ENCODE results near the gene SYNDIG1. TPM values are rescaled to one million over a fixed set of nuclear protein-coding genes. Genes with fewer than 3 reads are reported as not detected.

SYNDIG1 gene
- total RNA-seq, 2 donors from 2014 or later, result not detected

DNA sequence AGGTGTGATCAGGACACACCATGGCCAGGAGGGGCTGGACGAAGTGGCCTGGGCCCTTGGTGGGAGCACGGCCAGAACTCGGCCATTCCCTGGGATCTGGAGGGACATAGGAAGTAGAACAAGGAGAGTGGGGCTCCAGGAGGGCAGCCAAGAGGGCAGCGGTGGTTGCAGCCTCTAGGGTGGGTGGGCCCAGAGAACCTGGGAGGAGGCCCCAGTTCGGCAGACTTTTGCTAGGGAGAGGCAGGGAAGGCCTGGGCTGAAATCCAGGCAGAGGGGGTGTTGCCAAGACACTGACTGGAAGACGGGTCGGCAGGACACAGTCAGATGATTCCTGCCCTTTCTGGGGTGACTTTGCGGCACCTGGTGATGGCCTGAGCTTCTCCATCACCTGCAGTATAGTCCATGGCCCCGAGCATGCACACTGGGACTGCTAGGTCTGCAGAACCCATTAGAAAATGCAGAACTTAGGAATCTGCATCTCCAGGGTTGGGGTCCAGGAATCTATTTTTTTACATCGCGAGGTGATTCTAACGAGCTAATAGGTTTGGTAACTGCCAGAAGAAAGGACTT is 224.8 kb downstream of the SYNDIG1 start:
- Mint-ChIP-seq H3K9me3 (no peaks in the 10 kb centered on the region), H3K4me1 (no peaks in the 10 kb centered on the region), H3K27ac (no peak overlapping the region)

DNA sequence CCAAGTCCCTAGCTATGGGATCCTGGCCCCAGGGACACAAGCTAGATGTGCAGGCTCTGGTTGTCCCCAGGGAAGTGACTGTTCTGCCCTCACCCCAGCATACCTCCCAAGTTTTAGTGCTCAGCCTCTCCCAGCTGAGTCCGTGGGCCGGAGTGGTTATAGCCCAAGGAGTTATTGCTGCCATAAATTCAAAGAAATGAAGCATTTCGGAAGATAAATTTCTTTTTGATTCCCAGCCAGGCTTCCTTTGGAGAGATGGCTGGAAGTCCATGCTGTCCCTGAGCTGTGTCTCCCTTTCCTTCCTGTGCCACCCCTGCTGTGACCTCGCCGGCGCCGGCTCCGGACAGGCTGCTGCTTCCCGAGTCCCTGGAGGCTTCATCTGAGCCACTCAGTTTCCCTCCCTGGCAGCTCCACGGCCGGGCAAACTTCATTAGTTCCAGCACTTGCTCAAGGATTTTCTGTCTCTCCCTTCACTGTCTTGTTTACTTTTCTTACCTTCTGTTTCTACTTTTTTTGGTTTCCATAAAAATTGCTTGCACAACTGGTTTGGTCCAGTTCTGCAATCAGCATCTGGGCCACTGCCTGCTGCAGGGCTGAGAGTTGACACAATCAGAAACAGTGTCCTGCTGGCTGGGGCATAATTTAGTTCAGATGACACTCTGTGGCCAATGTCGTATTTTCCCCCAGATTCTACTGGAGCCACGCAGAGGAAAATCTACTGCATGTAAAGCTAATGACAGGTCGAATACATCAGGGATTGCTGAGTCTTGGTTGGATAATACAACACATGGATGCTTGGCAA is 225.5 kb downstream of the SYNDIG1 start:
- peaks cover 10% of the 10 kb centered on the region for H3K27me3 Mint-ChIP-seq
- no peak overlapping the region for H3K4me3 Mint-ChIP-seq
- H3K27ac Mint-ChIP-seq, result no peak overlapping the region
- no peak for ATAC-seq (replicated peaks)
- H3K4me1 Mint-ChIP-seq, result no peaks in the 10 kb centered on the region
- H3K36me3 Mint-ChIP-seq (ENCODE audit: low read depth), result no peaks in the 10 kb centered on the region
- H3K9me3 Mint-ChIP-seq, result no peaks in the 10 kb centered on the region

More for the DNA sequence above, 224.8 kb downstream of the SYNDIG1 start:
- Mint-ChIP-seq H3K4me3 (no peak overlapping the region), H3K27me3 (peaks cover 16% of the 10 kb centered on the region), H3K36me3 (ENCODE audit: low read depth) (no peaks in the 10 kb centered on the region)
- no peak for ATAC-seq (replicated peaks)

DNA sequence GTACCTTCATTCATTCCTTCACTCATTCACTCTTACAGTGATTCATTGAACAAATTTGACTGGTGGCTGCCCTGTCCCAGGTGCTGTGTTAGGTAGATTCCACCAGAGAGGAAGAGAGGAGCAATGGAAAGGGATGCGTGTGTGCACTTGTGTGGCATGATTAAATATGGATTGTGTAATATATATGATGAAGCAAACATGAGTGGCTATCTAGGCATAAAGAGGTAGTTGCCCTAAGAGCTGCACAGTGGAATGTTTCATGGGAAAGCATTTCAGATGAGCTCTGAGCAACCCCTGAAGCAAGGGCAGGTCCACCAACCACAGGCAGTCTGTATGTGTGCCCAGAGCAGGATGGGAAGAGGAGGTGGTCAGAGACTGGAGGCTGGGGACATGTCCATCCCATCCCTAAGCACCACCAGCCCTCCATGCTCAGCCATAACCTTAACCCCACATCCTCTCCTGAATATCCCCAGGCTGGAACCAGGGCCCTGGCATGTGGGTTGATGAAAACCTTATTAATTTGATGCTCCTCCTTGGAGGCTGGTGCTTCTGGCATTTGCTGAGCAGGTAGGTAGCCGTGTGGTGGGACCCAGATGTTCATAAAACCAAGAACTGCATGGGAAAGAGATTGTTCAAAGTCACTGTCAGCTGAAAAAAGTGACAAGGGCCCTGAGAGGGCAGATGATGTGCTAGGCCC is 226.2 kb downstream of the SYNDIG1 start:
- no peak for ATAC-seq (replicated peaks)
- no peaks in the 10 kb centered on the region for H3K36me3 Mint-ChIP-seq (ENCODE audit: low read depth)
- H3K9me3 Mint-ChIP-seq, result no peaks in the 10 kb centered on the region
- peaks cover 9% of the 10 kb centered on the region for H3K27me3 Mint-ChIP-seq
- H3K27ac Mint-ChIP-seq, result no peak overlapping the region
- H3K4me3 Mint-ChIP-seq, result no peak overlapping the region
- no peaks in the 10 kb centered on the region for H3K4me1 Mint-ChIP-seq

DNA sequence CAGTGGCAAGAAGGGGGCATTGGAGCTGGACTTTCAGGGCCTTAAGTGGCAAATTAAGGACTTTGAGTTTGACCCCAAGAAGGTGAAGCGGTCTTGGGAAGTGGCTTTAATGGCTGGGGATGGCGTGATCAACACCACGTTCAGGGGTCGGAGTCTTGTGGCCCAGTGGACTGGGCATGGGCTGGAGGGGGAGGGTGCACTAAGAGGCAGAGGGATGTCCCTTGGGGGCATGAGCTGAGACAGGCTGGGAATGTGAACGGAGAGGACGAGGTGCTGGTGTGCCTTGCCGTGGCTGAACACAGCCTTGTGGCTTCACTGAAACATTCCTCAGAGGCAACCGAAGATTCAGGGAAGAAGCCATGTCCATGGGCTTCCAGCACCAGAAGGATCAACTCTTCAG is 227.0 kb downstream of the SYNDIG1 start:
- no peak overlapping the region for H3K4me3 Mint-ChIP-seq
- H3K4me1 Mint-ChIP-seq, result no peaks in the 10 kb centered on the region
- peaks cover 9% of the 10 kb centered on the region for H3K27me3 Mint-ChIP-seq
- ATAC-seq (replicated peaks), result no peak
- H3K36me3 Mint-ChIP-seq (ENCODE audit: low read depth), result no peaks in the 10 kb centered on the region
- H3K27ac Mint-ChIP-seq, result no peak overlapping the region
- H3K9me3 Mint-ChIP-seq, result no peaks in the 10 kb centered on the region

DNA sequence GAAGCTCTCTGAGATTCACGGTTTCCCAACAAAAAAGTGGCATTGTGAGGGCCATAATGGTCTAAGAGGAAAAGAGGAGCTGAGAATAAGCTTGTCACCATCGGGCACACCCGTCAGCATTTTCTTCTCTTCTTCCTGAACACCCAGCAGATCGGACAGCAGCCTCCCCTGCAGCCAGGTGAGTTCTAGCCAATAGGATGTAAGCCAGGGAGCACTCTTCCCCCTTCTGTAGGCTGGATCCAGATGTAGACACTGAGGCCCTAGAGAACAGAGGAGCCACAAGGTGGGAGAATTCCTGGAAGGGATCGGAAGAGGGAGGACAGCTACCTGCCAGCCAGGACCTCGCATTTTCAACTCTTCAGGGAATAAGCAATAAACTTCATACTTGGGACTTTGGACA is 228.0 kb downstream of the SYNDIG1 start:
- H3K36me3 Mint-ChIP-seq (ENCODE audit: low read depth), result no peaks in the 10 kb centered on the region
- no peak overlapping the region for H3K27ac Mint-ChIP-seq
- H3K4me3 Mint-ChIP-seq, result no peak overlapping the region
- H3K4me1 Mint-ChIP-seq, result no peaks in the 10 kb centered on the region
- no peak for ATAC-seq (replicated peaks)
- H3K9me3 Mint-ChIP-seq, result no peaks in the 10 kb centered on the region
- peaks cover under 1% of the 10 kb centered on the region for H3K27me3 Mint-ChIP-seq

DNA sequence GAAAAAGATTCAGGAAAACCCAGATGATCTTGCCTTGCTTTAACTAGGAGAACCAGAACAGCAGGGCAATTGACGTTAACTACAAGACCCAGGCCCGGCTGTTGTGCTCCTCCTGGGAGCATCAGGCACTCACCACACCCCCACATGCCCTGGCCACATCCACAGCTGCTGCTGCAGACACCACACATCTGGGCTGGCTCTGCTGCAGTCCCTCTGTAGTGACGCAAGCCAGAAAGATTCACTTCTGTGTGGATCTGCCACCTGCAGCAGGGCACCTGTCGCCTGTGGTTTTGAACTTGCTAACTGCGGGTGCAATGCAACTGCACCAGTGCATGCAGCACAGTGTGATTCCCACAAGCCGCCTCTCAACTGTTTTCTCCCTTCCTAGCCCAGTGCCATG is 228.8 kb downstream of the SYNDIG1 start:
- no peaks in the 10 kb centered on the region for H3K4me1 Mint-ChIP-seq
- no peak for ATAC-seq (replicated peaks)
- H3K27ac Mint-ChIP-seq, result no peak overlapping the region
- no peak overlapping the region for H3K4me3 Mint-ChIP-seq
- no peaks in the 10 kb centered on the region for H3K9me3 Mint-ChIP-seq
- no peaks in the 10 kb centered on the region for H3K36me3 Mint-ChIP-seq (ENCODE audit: low read depth)
- H3K27me3 Mint-ChIP-seq, result no peaks in the 10 kb centered on the region

DNA sequence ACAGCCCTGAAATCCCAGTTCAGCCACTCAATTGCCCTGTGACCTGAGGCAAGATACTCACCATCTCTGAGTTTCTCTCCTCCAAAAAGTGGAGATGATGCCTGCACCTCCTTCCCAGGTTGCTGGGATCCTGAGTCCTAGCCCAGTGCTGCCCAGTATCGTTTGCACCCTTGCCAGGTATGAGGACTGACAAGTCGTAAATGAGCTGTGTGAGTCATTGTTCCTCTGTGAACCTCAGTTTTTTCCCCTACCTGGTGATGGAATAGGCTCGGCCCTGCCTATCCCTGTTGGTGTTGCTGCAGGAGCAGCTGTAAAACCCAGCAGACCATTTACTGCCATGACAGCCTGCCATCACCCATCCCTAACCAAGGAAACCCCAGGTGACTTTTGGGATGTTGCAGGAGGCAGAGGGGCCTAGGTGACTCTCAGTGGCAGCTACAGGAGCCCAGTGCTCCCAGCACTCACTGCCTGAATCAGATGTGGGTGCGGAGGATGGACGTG is 229.3 kb downstream of the SYNDIG1 start:
- H3K4me1 Mint-ChIP-seq, result no peaks in the 10 kb centered on the region

DNA sequence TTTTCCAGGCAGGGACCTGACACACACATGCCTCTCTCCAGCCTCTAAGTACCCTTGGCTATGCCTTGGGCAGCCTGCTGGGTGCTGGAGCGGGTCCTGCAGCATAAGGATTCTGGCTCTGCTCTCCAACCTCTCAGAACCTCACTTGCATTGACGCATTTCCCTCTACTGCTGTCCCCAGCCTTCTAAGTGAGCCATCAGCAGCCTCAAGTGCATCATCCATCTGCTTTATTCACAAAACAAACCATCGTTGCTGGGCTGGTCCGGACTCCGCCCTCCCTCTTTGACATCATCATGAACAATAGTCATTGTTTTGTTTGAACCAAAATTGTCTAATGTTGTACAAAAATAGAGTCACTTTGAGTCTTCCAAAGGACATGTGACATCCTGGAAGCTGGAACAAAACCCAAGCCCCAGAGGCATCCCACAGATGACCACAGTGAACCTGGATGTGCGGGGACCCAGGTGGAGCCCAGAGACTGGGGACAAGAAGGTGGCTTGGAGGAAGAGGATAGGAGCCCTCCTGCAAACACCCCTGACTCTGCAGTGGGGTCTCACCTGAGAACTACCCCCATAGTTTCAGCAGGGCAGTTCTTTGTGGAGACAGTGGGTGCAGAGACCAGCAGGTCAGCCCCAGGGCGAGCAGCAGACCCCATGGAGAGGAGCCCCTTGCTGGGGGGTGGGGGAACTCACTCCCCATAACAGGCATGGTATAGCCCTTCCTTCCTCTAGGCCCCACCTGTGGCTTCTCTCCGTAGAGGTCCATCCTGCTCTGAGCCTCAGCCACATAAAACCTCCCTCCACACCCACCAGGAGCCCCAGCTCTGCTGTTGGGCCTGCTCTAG is 230.1 kb downstream of the SYNDIG1 start:
- H3K4me1 Mint-ChIP-seq, result no peaks in the 10 kb centered on the region
- no peaks in the 10 kb centered on the region for H3K27me3 Mint-ChIP-seq
- no peak overlapping the region for H3K27ac Mint-ChIP-seq
- no peak for ATAC-seq (replicated peaks)
- no peaks in the 10 kb centered on the region for H3K9me3 Mint-ChIP-seq
- H3K36me3 Mint-ChIP-seq (ENCODE audit: low read depth), result no peaks in the 10 kb centered on the region
- no peak overlapping the region for H3K4me3 Mint-ChIP-seq

More for the DNA sequence above, 229.3 kb downstream of the SYNDIG1 start:
- H3K9me3 Mint-ChIP-seq, result no peaks in the 10 kb centered on the region
- H3K27me3 Mint-ChIP-seq, result no peaks in the 10 kb centered on the region
- H3K4me3 Mint-ChIP-seq, result no peak overlapping the region
- H3K36me3 Mint-ChIP-seq (ENCODE audit: low read depth), result no peaks in the 10 kb centered on the region
- H3K27ac Mint-ChIP-seq, result no peak overlapping the region
- no peak for ATAC-seq (replicated peaks)

DNA sequence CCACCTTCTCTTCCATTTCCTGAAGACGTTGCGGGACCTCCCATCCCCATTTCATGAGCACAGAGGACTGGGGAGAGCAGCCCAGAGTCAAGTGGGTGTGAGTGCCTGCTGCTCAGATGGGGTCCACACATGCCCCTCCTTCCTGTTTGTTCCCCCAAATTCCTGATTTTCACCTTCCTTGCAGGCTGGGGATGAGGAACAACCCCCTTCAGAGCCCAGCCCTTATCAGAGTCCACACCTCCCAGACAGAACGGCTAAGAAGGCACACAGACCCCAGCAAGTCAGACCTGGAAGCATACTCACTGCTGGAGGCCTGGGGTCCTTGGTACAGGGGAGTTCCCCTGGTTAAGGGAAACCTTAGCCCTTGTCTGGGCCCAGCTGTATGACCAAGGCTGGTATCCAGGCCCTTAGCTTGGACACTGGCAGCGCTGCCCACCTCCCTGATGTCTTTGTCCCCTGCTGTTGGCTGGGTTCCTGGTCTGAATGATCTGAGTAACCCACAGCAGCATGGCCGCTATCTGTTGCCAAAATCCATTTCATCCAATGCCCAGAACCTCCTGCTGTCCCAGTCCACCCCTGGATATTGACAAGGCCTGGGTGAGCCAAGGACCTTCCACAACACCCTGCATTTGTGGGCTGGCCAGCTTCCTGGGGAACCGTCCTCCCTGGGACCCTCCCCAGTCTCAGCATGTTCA is 230.9 kb downstream of the SYNDIG1 start:
- Mint-ChIP-seq H3K4me1 (no peaks in the 10 kb centered on the region), H3K27ac (no peak overlapping the region), H3K36me3 (ENCODE audit: low read depth) (no peaks in the 10 kb centered on the region), H3K27me3 (no peaks in the 10 kb centered on the region), H3K9me3 (no peaks in the 10 kb centered on the region), H3K4me3 (no peak overlapping the region)
- ATAC-seq (replicated peaks), result no peak

DNA sequence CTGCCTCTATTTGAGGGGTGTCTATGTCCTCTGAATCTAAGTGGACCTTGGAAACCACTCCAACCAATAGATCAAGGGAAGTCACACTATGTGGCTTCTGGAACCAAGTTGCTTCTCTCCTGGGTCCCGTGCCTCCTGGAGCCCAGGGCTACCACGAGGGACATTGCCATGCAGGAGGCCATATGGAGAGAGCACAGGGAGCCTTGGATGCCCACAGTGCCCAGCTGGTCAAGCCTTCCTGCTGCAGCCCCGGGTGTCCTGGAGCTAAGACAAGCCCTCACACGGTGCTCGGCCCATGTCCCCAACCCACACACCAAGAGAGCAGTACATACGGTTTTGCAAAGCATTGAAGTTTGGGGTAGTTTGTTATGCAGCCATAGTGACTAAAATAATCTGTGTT is 231.6 kb downstream of the SYNDIG1 start:
- Mint-ChIP-seq H3K9me3 (no peaks in the 10 kb centered on the region), H3K36me3 (ENCODE audit: low read depth) (no peaks in the 10 kb centered on the region), H3K27ac (no peak overlapping the region), H3K27me3 (no peaks in the 10 kb centered on the region), H3K4me3 (no peak overlapping the region), H3K4me1 (no peaks in the 10 kb centered on the region)
- no peak for ATAC-seq (replicated peaks)

DNA sequence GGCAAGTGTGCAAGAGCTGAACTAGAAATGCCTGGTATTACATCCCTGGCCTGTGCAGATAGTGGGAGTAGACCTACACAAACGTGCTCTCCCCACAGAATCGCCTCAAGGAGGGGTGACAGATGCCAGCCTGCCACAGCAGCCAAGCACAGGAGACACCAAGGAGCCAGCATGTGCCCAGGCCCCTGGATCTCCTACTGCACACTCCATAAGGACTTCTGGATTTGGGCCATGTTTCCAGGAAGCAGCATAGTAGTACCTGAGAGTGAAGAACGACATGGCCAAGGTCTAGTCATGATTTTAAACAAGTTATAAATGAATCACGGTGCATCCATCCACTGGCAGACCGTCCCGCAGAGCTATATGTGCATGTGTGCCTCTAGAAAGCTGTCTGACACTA is 232.2 kb downstream of the SYNDIG1 start:
- H3K27me3 Mint-ChIP-seq, result no peaks in the 10 kb centered on the region
- H3K27ac Mint-ChIP-seq, result no peak overlapping the region
- no peaks in the 10 kb centered on the region for H3K4me1 Mint-ChIP-seq
- H3K4me3 Mint-ChIP-seq, result no peak overlapping the region
- no peak for ATAC-seq (replicated peaks)
- H3K36me3 Mint-ChIP-seq (ENCODE audit: low read depth), result no peaks in the 10 kb centered on the region
- no peaks in the 10 kb centered on the region for H3K9me3 Mint-ChIP-seq

DNA sequence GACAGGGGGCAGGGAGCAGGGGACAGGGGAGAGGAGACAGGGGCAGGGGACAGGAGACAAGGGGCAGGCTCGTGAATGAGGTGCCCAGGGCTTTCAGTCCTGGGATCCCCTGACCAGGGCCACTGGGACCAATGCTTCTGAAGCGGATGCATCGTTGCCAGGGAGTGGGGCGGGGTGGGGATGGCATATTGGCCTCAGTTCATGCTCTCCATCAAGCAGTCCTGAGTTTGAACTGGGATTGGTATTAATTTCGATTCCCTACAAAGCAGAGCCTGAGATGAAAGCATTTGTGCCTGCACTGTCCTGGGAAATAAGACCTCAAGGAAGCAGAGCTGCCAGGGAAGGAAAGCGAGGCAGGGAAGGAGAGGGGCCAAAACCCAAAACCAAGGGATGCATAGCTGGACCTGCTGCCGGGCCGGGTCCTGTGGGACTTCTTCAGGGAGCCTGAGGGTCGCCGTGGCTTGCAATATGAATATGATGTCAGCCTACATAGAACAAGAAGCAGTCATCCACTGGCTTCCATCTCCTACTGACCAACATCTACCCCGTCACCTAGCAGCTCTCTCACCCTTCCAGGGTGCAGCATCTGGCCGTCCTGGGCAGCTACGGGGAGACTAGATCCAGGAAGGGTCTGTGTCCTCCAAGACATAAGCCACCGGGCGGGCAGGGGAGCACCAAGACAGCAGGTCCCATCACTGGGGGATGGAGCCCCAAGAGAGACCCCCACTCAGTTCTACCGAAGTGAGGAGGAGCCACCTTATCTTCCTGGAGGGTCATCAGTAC is 233.3 kb downstream of the SYNDIG1 start:
- no peak for ATAC-seq (replicated peaks)
- H3K9me3 Mint-ChIP-seq, result no peaks in the 10 kb centered on the region
- no peaks in the 10 kb centered on the region for H3K4me1 Mint-ChIP-seq
- H3K27me3 Mint-ChIP-seq, result no peaks in the 10 kb centered on the region
- no peak overlapping the region for H3K4me3 Mint-ChIP-seq
- no peaks in the 10 kb centered on the region for H3K36me3 Mint-ChIP-seq (ENCODE audit: low read depth)
- no peak overlapping the region for H3K27ac Mint-ChIP-seq

DNA sequence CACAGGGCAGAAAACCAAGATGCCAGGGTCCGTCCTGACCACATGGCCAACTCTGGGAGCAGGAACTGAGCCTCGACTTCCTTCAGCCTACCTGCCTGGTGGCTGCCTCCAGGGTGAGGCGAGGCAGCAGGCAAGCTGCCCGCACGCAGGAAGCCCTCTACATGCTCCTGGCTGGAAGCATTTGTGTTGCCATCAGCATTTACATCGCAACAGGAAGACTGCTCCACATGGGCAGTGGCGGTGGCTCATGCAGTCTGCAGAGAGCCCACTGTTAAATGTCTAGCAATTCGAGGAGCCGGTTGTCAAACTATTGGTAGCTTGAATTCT is 233.8 kb downstream of the SYNDIG1 start:
- Mint-ChIP-seq H3K27ac (no peak overlapping the region), H3K4me1 (no peaks in the 10 kb centered on the region), H3K4me3 (no peak overlapping the region), H3K9me3 (no peaks in the 10 kb centered on the region), H3K27me3 (no peaks in the 10 kb centered on the region), H3K36me3 (ENCODE audit: low read depth) (no peaks in the 10 kb centered on the region)
- no peak for ATAC-seq (replicated peaks)
